Measurements from ENCODE around the gene ANO7.
"Not testable (repeated sequence)": the region's sequence is repeated elsewhere in the genome, so short reads cannot be mapped to it uniquely, and the experiment has no call there.

Gene ANO7

GRCh38 chr2:241191081-241191480 lies 2.6 kb downstream of the ANO7 start:
- DNase-seq (ENCODE audit: low read depth): no peak

- DNase-seq (ENCODE audit: low read depth): no peak
Measured at GRCh38 chr2:241193271-241193670, 4.8 kb downstream of the ANO7 start.

GRCh38 chr2:241194811-241195210 lies 6.3 kb downstream of the ANO7 start:
- no peak for DNase-seq (ENCODE audit: low read depth)

GRCh38 chr2:241195506-241196130 lies 7.1 kb downstream of the ANO7 start:
- no peak for DNase-seq (ENCODE audit: low read depth)

- not testable (repeated sequence) for DNase-seq (ENCODE audit: low read depth)
Measured at GRCh38 chr2:241197246-241197645, 8.8 kb downstream of the ANO7 start.

GRCh38 chr2:241197947-241198346 lies 9.5 kb downstream of the ANO7 start:
- no peak for DNase-seq (ENCODE audit: low read depth)

- DNase-seq (ENCODE audit: low read depth): no peak
Measured at GRCh38 chr2:241198381-241199279, 10.2 kb downstream of the ANO7 start.

GRCh38 chr2:241199286-241199685 lies 10.8 kb downstream of the ANO7 start:
- DNase-seq (ENCODE audit: low read depth): no peak

- no peak for DNase-seq (ENCODE audit: low read depth)
Measured at GRCh38 chr2:241199897-241200821, 11.7 kb downstream of the ANO7 start.

GRCh38 chr2:241200822-241201395 lies 12.4 kb downstream of the ANO7 start:
- DNase-seq (ENCODE audit: low read depth): no peak

- DNase-seq (ENCODE audit: low read depth): no peak
Measured at GRCh38 chr2:241201445-241202267, 13.2 kb downstream of the ANO7 start.

- DNase-seq (ENCODE audit: low read depth): no peak
Measured at GRCh38 chr2:241202268-241202585, 13.8 kb downstream of the ANO7 start.

GRCh38 chr2:241202681-241203080 lies 14.2 kb downstream of the ANO7 start:
- no peak for DNase-seq (ENCODE audit: low read depth)

- DNase-seq (ENCODE audit: low read depth): no peak
Measured at GRCh38 chr2:241203218-241204009, 14.9 kb downstream of the ANO7 start.

GRCh38 chr2:241204010-241204384 lies 15.5 kb downstream of the ANO7 start:
- no peak for DNase-seq (ENCODE audit: low read depth)

- no peak for DNase-seq (ENCODE audit: low read depth)
Measured at GRCh38 chr2:241204490-241204889, 16.0 kb downstream of the ANO7 start.

- no peak for DNase-seq (ENCODE audit: low read depth)
Measured at GRCh38 chr2:241205086-241205485, 16.6 kb downstream of the ANO7 start.

GRCh38 chr2:241207151-241207550 lies 18.7 kb downstream of the ANO7 start:
- no peak for DNase-seq (ENCODE audit: low read depth)

GRCh38 chr2:241207641-241208040 lies 19.2 kb downstream of the ANO7 start:
- no peak for DNase-seq (ENCODE audit: low read depth)

GRCh38 chr2:241208058-241208457 lies 19.6 kb downstream of the ANO7 start:
- no peak for DNase-seq (ENCODE audit: low read depth)

- no peak for DNase-seq (ENCODE audit: low read depth)
Measured at GRCh38 chr2:241209271-241209670, 20.8 kb downstream of the ANO7 start.
